ENCODE data around the gene CH25H.
A peak's percentile ranks its signal among the peaks of the same experiment; 100 is the strongest.
"Not testable (repeated sequence)": the region's sequence is repeated elsewhere in the genome, so short reads cannot be mapped to it uniquely, and the experiment has no call there.

Gene CH25H

GRCh38 chr10:89228146-89228545, 21.0 kb upstream of the CH25H start:
- no peak for DNase-seq

- no peak for DNase-seq
Measured at GRCh38 chr10:89226891-89227290, 19.8 kb upstream of the CH25H start.

GRCh38 chr10:89224739-89225443, 17.8 kb upstream of the CH25H start:
- no peak for DNase-seq

DNA sequence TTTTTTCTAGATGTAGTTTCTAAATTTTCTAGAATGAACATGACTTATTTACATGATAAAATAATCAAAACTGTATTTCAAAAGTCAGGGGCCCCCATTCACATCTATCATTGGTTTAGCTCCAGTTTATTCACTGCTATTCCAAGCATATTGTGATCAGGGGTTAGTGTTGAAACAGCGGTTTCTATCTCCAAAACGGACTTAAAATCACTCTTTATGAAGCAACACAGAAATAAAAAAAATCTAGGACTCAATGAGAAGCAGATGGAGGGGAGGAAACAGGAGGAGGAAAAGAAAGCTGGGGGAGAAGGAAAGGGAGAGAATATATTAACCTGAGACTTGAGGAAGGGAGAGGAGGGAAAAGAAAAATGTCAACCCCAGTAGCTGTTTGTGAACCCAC, 14.8 kb upstream of the CH25H start:
- DNase-seq = no peak

DNA sequence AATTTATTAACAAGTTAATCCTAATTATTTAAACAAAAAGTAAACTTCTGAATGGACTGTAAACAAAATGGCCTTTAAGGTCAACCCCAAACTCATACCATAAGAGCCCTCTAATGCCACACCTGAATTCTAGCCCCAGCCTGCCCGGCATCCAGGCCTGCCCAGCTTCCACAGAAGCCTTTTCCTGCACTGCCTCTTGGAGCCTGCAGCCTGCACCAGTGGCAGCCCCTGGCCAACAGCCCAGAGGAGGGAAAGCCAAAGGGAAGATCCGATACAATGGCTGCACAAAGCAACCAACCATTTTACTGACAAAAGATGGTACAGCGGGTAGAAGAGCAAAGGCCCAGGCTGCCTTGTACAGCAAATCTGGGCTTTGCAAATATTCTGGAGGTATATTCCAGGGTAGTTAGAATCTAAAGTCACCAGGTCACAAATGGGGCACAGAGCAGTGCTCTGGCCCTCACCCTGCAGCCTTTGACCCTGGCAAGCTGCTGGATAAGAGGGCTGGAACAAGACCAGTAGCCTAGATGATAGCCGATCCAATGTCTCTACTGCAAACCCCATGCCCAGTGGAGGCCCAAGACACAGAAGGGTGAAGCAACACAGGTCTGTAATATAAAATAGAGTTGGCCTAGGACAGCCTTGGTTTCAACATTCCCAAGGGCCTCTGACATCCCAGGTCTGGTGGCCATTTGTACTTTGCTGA, 12.5 kb upstream of the CH25H start:
- DNase-seq = no peak

GRCh38 chr10:89217057-89217990, 10.2 kb upstream of the CH25H start:
- DNase-seq = peak; percentile 72

- DNase-seq = no peak
Measured at GRCh38 chr10:89216056-89216455, 8.9 kb upstream of the CH25H start.

DNA sequence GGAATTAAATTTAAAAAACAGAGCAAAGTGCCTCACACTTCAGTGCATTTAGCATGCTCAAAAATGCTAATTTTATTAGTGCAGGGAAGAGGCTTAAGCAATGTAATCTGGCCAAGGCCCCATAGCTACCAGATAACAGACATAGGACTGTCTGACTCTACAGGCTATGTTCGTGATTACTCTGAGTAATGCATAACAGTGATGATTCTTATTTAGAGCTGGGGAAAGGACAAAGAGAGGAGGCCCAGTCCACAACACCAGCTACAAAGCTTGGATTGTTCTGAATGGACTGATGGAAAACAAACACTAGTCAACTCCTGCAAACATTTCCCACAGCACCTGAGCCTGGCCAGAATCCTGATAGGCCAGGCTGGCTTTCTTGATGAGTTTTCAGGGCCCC, 8.4 kb upstream of the CH25H start:
- no peak for DNase-seq

- no peak for DNase-seq
Measured at GRCh38 chr10:89214566-89215165, 7.5 kb upstream of the CH25H start.

DNA sequence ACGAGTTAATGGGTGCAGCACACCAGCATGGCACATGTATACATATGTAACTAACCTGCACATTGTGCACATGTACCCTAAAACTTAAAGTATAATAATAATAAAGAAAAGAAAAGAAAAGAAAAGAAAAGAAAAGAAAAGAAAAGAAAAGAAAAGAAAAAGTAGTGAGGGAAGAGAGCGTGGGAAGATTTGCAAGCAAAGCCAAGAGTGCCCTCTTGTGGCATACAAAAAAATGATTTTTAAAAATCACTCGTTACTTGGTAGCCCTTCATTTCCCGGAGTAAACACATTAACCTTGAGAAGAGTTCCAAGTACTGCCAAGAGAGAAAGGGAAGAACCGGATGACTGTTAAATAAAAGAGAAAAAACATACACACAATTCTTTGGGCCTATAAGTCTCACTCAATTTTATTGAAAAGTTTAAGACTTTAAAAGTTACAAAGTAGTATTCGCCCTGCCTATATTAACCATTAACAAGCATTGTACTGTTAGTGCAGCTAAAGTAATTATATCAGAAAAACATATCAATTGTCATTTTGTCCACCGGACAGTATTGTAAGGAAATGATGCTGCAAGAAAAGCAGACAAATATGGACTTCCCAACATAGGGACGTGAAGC, 6.2 kb upstream of the CH25H start:
- no peak for DNase-seq

- DNase-seq = no peak
Measured at GRCh38 chr10:89210794-89211425, 3.8 kb upstream of the CH25H start.

DNA sequence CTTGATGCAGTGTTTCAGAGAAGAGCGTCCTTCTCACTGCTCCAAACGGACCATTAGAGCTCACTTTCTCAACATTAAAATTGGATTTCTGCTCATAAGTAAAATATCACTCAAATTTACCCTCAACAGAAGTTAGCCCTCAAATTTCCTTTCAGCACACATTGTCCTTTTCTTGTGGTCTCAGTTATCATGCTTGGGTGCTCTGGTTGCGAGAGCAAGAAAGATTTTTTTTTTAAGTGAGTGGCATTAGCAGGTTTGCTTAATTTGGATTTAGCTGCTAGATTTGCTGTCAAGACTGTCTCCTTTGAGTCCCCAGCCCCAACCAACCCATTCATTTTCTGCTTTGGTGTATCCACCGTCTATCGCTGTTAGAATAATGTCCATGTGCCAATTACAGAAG, 2.6 kb upstream of the CH25H start:
- DNase-seq = no peak

- peak; percentile 35 for DNase-seq
Measured at GRCh38 chr10:89207801-89208551, 859 bp upstream of the CH25H start.

GRCh38 chr10:89206402-89207180, 526 bp downstream of the CH25H start:
- DNase-seq = peak; percentile 40

DNA sequence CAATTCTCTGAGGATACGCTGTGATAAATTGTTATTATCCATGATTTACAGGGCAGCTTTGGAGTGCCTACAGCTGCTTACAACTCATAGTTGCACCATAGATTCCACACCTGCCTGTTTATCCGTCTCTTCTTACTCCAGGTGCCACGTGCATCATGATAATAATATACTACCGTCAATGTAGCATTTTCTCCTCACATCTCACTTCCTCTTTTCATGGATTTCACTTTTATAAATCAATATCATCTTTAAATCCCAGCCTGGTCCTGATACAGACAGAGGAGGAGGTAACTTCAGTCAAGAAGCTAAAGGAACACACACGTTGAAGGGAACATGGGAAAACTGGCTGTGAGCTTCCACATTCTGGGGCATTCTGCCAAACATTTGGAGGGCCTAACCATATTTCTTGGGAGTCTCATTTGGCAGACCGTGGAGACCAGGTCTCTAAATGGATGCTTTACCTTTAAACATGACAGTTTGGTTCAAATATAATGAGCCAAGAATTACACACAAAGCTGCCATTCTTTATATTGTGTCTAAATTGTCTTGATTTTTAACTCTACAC, 2.4 kb downstream of the CH25H start:
- no peak for DNase-seq

DNA sequence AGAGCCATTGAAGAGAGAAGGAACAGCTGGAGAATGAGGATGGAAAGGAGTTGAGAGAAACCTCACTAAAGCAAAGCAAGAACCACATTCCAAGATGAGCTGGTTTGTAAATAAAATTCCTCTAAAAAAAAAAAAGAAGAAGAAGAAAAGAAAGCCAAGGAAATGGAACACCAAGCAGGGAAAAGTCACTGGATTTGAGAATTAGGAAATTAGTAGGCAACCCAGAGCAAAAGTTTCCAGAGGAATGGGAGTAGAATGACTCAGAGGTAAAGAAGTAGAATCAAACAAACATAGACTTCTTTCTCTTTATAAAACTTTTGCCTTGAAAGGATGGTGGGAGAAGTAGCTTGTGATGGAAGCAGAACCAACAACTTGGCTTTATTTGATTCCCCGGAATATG, 3.9 kb downstream of the CH25H start:
- DNase-seq = no peak

DNA sequence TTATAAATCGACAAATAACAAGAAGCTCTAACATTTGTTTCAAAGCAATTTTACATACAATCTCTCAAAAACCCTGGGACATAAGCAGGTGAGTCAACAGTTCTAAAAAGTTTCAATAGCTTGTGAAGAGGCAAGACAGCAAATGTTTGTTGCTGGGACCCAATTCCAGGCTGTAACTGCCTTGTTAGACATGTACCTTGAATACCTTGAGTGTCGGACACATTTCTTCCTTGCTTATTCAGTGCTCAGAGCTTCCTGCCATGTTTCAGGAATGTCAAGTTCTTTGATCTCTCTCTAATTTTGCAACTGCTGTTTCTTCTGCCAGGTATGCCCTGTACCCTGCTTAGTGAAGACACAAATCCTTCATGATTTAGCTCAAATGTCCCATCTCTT, 5.1 kb downstream of the CH25H start:
- DNase-seq = no peak

DNA sequence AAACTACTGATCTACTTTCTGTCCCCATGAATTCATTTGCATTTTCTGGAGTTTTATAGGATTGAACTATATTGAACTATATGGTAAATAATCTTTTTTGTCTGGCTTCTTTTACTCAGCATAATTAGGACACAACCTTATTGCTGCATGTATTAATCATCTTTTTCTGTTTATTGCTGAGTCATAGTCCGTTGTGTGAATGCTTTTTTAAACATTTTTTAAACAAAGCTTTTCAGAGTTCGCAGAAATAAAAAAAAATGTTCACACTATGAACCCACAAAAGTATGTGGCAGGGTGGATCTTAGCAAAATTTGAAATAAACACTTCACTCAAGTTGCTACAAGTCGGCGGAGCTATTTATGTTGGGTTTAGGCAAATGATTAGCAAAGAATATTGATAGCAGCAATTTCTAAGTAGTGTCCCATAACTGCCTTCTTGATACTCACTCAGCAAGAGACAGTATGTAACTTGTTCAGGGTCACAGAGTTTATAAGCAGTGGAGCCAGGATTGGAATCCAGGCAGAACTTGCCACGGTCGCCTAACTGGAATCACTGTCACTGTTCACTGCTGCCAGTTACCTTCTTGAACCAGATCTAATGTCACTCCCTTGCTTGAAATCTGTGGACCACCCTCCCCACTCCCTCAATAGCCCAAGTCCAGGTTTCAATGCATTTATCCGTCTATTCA, 5.6 kb downstream of the CH25H start:
- DNase-seq = no peak

DNA sequence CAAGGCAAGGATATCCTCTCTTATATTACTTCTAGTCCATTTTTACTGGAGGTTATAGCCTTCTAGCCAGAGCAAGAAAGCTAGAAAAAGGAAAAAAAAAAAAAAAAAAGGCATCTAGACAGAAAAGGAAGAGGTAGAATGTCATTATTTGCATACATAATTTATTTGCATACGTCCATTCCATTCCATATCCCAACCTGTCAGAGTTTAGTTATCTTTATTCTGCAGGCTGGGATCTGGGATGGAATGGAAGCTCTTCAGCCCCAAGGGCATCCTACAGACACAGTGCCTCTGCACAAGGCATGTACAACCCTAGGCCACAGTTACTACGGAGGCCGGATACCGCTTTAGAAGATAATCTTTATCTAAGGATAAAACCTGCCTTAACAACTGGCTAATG, 9.6 kb downstream of the CH25H start:
- DNase-seq = no peak

DNA sequence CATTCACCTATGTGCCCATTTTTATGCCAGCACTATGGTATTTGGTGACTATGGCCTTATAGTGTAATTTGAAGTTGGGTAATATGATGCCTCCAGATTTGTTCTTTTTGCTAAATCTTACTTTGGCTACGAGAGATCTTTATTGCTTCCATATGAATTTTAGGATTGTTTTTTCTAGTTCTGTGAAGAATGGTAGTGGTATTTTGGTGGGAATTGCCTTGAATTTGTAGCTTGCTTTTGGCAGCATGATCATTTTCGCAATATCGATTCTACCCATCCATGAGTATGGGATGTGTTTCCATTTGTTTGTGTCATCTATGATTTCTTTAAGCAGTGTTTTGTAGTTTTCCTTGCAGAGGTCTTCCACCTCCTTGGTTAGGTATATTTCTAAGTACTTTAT, 15.8 kb downstream of the CH25H start:
- DNase-seq = not testable (repeated sequence)
